GM19025 (cell line): Measurements from ENCODE around the gene CHST8.

Experiments used
- ATAC-seq: cut with Tn5 transposase; IDR thresholded peaks from one replicate; pipeline ENCODE4 v1.9.1; 2021; ENCODE audit warnings: mild to moderate bottlenecking, low read depth, moderate library complexity; ENCODE audit not compliant: unreplicated experiment

CHST8 gene

GRCh38 chr19:33705090-33705847 is 83.5 kb downstream of the CHST8 start:
- no peak for ATAC-seq

- ATAC-seq = no peak
These were observed 84.1 kb downstream of the CHST8 start for GRCh38 chr19:33705860-33706259.

- ATAC-seq = no peak
These were observed 84.9 kb downstream of the CHST8 start for GRCh38 chr19:33706631-33707030.

GRCh38 chr19:33712268-33712667 is 90.5 kb downstream of the CHST8 start:
- ATAC-seq = no peak

GRCh38 chr19:33713194-33713593 is 91.4 kb downstream of the CHST8 start:
- ATAC-seq = no peak

GRCh38 chr19:33714149-33714548 is 92.4 kb downstream of the CHST8 start:
- no peak for ATAC-seq

GRCh38 chr19:33715462-33715861 is 93.7 kb downstream of the CHST8 start:
- no peak for ATAC-seq

GRCh38 chr19:33717878-33718277 is 96.1 kb downstream of the CHST8 start:
- no peak for ATAC-seq

- no peak for ATAC-seq
These were observed 97.0 kb downstream of the CHST8 start for GRCh38 chr19:33718651-33719254.

GRCh38 chr19:33719366-33720154 is 97.8 kb downstream of the CHST8 start:
- no peak for ATAC-seq

- ATAC-seq = no peak
These were observed 98.4 kb downstream of the CHST8 start for GRCh38 chr19:33720155-33720493.

GRCh38 chr19:33720691-33721682 is 99.2 kb downstream of the CHST8 start:
- ATAC-seq = no peak

GRCh38 chr19:33721735-33722297 is 100.1 kb downstream of the CHST8 start:
- no peak for ATAC-seq

- no peak for ATAC-seq
These were observed 100.9 kb downstream of the CHST8 start for GRCh38 chr19:33722456-33723239.

- no peak for ATAC-seq
These were observed 101.8 kb downstream of the CHST8 start for GRCh38 chr19:33723512-33723911.

- no peak for ATAC-seq
These were observed 102.4 kb downstream of the CHST8 start for GRCh38 chr19:33724021-33724720.

- ATAC-seq = no peak
These were observed 102.9 kb downstream of the CHST8 start for GRCh38 chr19:33724721-33725060.

- no peak for ATAC-seq
These were observed 103.8 kb downstream of the CHST8 start for GRCh38 chr19:33725567-33725966.

- no peak for ATAC-seq
These were observed 105.0 kb downstream of the CHST8 start for GRCh38 chr19:33726756-33727155.
